Neural cell (in vitro differentiated cells): ENCODE measurements around the gene MAN1B1.

ENCODE experiments used
- CTCF ChIP-seq: fragments of 450-650 bp; IDR thresholded peaks from 2 replicates; pipeline ENCODE4 v1.5.1; 2014; ENCODE audit warnings: antibody characterized with exemption, mild to moderate bottlenecking, moderate library complexity; ENCODE audit not compliant: poor library complexity, severe bottlenecking
- EP300 ChIP-seq: fragments of 450-650 bp; conservative IDR thresholded peaks from 2 replicates; pipeline ENCODE4 v1.6.1; 2014; ENCODE audit warnings: antibody characterized with exemption, mild to moderate bottlenecking, moderate library complexity; ENCODE audit not compliant: poor library complexity, severe bottlenecking
- EZH2 ChIP-seq: fragments of 200-600, 300-800 bp; shearing (Covaris generic), sonication (generic); IDR thresholded peaks from 2 replicates; pipeline ENCODE4 v1.6.1; 2014; ENCODE audit warnings: antibody characterized with exemption, low read length, borderline replicate concordance, mild to moderate bottlenecking; ENCODE audit not compliant: insufficient read depth, poor library complexity, severe bottlenecking
- MXI1 ChIP-seq: fragments of 450-650 bp; conservative IDR thresholded peaks from 2 replicates; pipeline ENCODE4 v1.6.1; 2014; ENCODE audit warnings: antibody characterized with exemption, mild to moderate bottlenecking; ENCODE audit not compliant: poor library complexity, severe bottlenecking
- POLR2AphosphoS5 ChIP-seq: IDR thresholded peaks from 2 replicates; pipeline ENCODE4 v1.6.1; 2012
- RAD21 ChIP-seq: fragments of 450-650 bp; conservative IDR thresholded peaks from 2 replicates; pipeline ENCODE4 v1.6.1; 2014; ENCODE audit warnings: antibody characterized with exemption, mild to moderate bottlenecking, moderate library complexity
- REST ChIP-seq: IDR thresholded peaks from 2 replicates; pipeline ENCODE4 v1.6.1; 2012; ENCODE audit warnings: borderline replicate concordance
- SMC3 ChIP-seq: fragments of 450-650 bp; conservative IDR thresholded peaks from 2 replicates; pipeline ENCODE4 v1.6.1; 2014; ENCODE audit warnings: antibody characterized with exemption, mild to moderate bottlenecking, moderate library complexity; ENCODE audit not compliant: poor library complexity
- TAF1 ChIP-seq: IDR thresholded peaks from 2 replicates; pipeline ENCODE4 v1.6.1; 2012; ENCODE audit warnings: low read depth

DNA sequence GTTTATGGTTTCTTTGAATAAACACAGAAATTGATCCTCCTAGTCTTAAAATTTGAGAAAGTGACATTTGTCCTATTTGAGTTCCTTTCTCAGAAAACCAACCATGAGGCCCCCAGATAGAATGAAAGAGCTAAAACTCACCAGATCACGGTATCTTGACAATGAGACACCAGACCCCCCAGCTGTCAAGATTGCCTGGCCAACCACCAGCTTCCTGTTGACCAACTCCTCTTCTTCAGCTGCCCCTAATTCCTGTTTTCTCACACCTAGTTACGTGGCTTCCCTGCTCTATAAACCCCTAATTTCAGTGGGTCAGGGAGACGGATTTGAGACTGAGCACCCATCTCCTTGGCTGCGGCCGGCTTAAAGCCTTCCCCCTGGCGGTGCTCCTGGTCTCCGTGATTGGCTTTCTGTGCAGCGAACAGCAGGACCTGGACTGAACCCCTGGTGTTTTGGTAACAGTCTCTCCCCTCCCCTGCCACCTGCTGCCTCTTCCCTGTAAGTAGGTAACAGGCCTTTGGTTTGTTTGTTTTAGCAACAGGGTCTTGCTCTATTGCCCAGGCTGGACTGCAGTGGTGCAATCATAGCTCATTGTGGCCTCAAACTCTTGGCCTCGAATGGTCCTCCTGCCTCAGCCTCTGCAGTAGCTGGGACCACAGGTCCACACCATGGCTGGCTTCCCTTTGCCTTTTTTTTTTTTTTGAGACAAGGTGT lies 28.1 kb upstream of the MAN1B1 start:
- no peak for TF ChIP-seq CTCF
- TF ChIP-seq EP300: no peak
- no peak for TF ChIP-seq RAD21
- TF ChIP-seq SMC3: no peak
- no peak for TF ChIP-seq POLR2AphosphoS5
- no peak for TF ChIP-seq REST
- no peak for TF ChIP-seq MXI1
- TF ChIP-seq TAF1: no peak
- TF ChIP-seq EZH2: no peak
